SK-N-SH treated with all-trans-retinoic acid at 6 μM for 48 hours (cell line): ENCODE data around the gene C18orf63.

Source experiments
- ARNTL ChIP-seq: fragments of 450-650 bp; formaldehyde crosslinking; IDR thresholded peaks from 2 replicates; pipeline ENCODE4 v1.5.0; 2020; ENCODE audit warnings: low read depth, mild to moderate bottlenecking, moderate library complexity, borderline replicate concordance
- CREB5 ChIP-seq: fragments of 250-450 bp; sonication (Bioruptor Pico); IDR thresholded peaks from 2 replicates; pipeline ENCODE4 v1.5.1; 2020; ENCODE audit warnings: low read depth, mild to moderate bottlenecking, moderate library complexity
- CSDC2 ChIP-seq: fragments of 250-450 bp; sonication (Bioruptor Pico); IDR thresholded peaks from 2 replicates; pipeline ENCODE4 v1.5.0; 2020; ENCODE audit warnings: mild to moderate bottlenecking, moderate library complexity
- ESRRG ChIP-seq: fragments of 250-450 bp; sonication (Bioruptor Pico); IDR thresholded peaks from 2 replicates; pipeline ENCODE4 v1.6.1; 2021; ENCODE audit warnings: mild to moderate bottlenecking
- RARB ChIP-seq: fragments of 250-450 bp; sonication (Bioruptor Pico); IDR thresholded peaks from 2 replicates; pipeline ENCODE4 v1.8.0; 2021; ENCODE audit warnings: mild to moderate bottlenecking, moderate library complexity
- SNAI2 ChIP-seq: fragments of 250-450 bp; sonication (Bioruptor Pico); IDR thresholded peaks from 2 replicates; pipeline ENCODE4 v1.5.0; 2020; ENCODE audit warnings: mild to moderate bottlenecking, moderate library complexity
- TCF4 ChIP-seq: fragments of 250-450 bp; sonication (Bioruptor Pico); IDR thresholded peaks from 2 replicates; pipeline ENCODE4 v1.8.0; 2021; ENCODE audit warnings: mild to moderate bottlenecking, moderate library complexity, borderline replicate concordance
- ZC3H10 ChIP-seq: fragments of 250-450 bp; sonication (Bioruptor Pico); IDR thresholded peaks from 2 replicates; pipeline ENCODE4 v1.5.1; 2021; ENCODE audit warnings: mild to moderate bottlenecking, moderate library complexity
- ZFP3 ChIP-seq: fragments of 250-450 bp; sonication (Bioruptor Pico); IDR thresholded peaks from 2 replicates; pipeline ENCODE4 v1.5.0; 2020; ENCODE audit warnings: mild to moderate bottlenecking, moderate library complexity
- ZFP30 ChIP-seq: fragments of 450-650 bp; formaldehyde crosslinking; IDR thresholded peaks from 2 replicates; pipeline ENCODE4 v1.5.0; 2022; ENCODE audit warnings: mild to moderate bottlenecking, moderate library complexity
- ZNF565 ChIP-seq: fragments of 450-650 bp; formaldehyde crosslinking; conservative IDR thresholded peaks from 2 replicates; pipeline ENCODE4 v1.5.0; 2020; ENCODE audit warnings: low read depth, mild to moderate bottlenecking, moderate library complexity
- TF ChIP-seq, protein P1 (sequence below): fragments of 250-450 bp; sonication (Bioruptor Pico); IDR thresholded peaks from 2 replicates; pipeline ENCODE4 v1.5.0; 2020; ENCODE audit warnings: mild to moderate bottlenecking, moderate library complexity
- TF ChIP-seq, protein P2 (sequence below): fragments of 250-450 bp; sonication (Bioruptor Pico); IDR thresholded peaks from 2 replicates; pipeline ENCODE4 v1.8.0; 2020; ENCODE audit warnings: mild to moderate bottlenecking, moderate library complexity, borderline replicate concordance
- TF ChIP-seq, protein P3 (sequence below): fragments of 250-450 bp; sonication (Bioruptor Pico); IDR thresholded peaks from 2 replicates; pipeline ENCODE4 v1.5.1; 2021; ENCODE audit warnings: mild to moderate bottlenecking, moderate library complexity

DNA sequence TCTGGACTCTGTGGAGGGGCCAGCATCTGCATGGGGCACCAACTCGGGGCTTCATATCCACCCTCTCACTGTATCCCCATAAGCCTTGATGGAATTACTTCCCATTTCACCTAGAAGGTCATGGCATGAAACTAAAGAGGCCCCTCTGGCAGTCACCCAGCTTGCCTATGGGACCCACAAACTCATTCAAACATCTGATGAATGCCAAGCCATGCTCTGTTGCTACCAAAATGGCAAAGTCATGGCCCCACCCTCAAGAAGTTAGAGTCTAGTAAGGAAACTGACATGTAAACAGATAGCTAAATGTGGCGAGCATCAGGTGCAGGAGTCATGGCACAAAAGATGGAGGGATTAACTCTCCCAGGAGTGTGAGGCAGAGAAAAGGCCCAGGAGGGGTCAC, 38.3 kb upstream of the C18orf63 start:
- no peak for TF ChIP-seq ZFP3 (CRISPR knock-in tag)
- TF ChIP-seq, protein P1, sequence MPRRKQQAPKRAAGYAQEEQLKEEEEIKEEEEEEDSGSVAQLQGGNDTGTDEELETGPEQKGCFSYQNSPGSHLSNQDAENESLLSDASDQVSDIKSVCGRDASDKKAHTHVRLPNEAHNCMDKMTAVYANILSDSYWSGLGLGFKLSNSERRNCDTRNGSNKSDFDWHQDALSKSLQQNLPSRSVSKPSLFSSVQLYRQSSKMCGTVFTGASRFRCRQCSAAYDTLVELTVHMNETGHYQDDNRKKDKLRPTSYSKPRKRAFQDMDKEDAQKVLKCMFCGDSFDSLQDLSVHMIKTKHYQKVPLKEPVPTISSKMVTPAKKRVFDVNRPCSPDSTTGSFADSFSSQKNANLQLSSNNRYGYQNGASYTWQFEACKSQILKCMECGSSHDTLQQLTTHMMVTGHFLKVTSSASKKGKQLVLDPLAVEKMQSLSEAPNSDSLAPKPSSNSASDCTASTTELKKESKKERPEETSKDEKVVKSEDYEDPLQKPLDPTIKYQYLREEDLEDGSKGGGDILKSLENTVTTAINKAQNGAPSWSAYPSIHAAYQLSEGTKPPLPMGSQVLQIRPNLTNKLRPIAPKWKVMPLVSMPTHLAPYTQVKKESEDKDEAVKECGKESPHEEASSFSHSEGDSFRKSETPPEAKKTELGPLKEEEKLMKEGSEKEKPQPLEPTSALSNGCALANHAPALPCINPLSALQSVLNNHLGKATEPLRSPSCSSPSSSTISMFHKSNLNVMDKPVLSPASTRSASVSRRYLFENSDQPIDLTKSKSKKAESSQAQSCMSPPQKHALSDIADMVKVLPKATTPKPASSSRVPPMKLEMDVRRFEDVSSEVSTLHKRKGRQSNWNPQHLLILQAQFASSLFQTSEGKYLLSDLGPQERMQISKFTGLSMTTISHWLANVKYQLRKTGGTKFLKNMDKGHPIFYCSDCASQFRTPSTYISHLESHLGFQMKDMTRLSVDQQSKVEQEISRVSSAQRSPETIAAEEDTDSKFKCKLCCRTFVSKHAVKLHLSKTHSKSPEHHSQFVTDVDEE (CRISPR knock-in tag), result no peak
- TF ChIP-seq SNAI2 (CRISPR knock-in tag), result no peak
- TF ChIP-seq, protein P2, sequence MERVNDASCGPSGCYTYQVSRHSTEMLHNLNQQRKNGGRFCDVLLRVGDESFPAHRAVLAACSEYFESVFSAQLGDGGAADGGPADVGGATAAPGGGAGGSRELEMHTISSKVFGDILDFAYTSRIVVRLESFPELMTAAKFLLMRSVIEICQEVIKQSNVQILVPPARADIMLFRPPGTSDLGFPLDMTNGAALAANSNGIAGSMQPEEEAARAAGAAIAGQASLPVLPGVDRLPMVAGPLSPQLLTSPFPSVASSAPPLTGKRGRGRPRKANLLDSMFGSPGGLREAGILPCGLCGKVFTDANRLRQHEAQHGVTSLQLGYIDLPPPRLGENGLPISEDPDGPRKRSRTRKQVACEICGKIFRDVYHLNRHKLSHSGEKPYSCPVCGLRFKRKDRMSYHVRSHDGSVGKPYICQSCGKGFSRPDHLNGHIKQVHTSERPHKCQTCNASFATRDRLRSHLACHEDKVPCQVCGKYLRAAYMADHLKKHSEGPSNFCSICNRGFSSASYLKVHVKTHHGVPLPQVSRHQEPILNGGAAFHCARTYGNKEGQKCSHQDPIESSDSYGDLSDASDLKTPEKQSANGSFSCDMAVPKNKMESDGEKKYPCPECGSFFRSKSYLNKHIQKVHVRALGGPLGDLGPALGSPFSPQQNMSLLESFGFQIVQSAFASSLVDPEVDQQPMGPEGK, result no peak
- TF ChIP-seq CREB5, result no peak
- TF ChIP-seq ESRRG (CRISPR knock-in tag), result no peak
- TF ChIP-seq CSDC2 (CRISPR knock-in tag), result no peak
- no peak for TF ChIP-seq TCF4 (CRISPR knock-in tag)
- TF ChIP-seq, protein P3, sequence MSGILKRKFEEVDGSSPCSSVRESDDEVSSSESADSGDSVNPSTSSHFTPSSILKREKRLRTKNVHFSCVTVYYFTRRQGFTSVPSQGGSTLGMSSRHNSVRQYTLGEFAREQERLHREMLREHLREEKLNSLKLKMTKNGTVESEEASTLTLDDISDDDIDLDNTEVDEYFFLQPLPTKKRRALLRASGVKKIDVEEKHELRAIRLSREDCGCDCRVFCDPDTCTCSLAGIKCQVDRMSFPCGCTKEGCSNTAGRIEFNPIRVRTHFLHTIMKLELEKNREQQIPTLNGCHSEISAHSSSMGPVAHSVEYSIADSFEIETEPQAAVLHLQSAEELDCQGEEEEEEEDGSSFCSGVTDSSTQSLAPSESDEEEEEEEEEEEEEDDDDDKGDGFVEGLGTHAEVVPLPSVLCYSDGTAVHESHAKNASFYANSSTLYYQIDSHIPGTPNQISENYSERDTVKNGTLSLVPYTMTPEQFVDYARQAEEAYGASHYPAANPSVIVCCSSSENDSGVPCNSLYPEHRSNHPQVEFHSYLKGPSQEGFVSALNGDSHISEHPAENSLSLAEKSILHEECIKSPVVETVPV (CRISPR knock-in tag), result no peak
- no peak for TF ChIP-seq ZC3H10 (CRISPR knock-in tag)
- no peak for TF ChIP-seq ZFP30 (CRISPR knock-in tag)
- no peak for TF ChIP-seq ZNF565 (CRISPR knock-in tag)
- no peak for TF ChIP-seq RARB (CRISPR knock-in tag)
- TF ChIP-seq ARNTL (CRISPR knock-in tag), result no peak
